ENCODE measurements around the gene POU2F1. TPM values are rescaled to one million over a fixed set of nuclear protein-coding genes. Genes with fewer than 3 reads are reported as not detected.

Gene POU2F1
- polyA plus RNA-seq, 1 donor (not counting 4 experiments of a cell fraction or from before 2014, with no cell fraction given): 3.2 TPM

DNA sequence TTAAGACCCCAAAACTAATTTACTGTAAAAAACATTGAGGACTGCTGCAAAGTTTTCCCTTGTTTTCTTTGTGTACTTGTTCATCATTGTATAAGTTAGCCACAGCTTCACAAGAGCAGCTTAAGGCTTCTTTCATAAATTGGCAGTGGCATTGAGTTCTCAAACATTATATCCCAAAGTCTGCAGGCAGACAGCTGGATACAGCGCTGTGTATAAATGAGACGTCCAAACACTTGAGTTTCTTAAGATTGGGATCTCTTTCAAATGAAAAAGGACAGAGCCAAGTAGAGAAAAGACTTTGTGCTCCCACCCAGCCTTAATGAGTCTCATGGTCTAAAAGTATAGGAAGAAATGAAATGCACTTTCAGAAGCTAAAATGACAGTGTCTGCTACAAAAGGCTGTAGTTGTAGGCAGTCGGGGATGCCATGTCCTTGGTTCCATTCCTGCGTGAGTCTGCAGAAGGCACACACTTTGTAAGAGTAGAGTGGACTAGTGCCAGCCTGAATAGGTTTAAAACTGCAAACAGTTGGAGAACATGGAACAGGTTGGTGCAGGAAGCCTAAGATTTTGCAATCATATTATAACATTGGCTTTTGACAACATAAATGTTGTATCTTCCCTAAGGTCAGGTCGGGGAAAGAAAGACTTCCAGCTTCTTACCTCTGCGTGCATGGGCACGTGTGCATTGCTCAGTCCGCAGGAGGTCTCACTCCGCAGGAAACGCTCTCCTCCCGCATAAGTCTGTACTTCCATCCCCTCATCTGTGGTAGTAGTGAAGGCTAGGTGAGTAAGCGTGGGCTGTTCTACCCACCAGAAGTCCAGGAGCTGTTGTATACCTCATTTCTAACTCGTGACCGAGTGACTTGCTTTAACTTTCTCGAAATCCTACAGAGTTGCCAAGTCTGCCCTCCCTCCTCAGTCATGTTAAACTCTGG lies 203.3 kb downstream of the POU2F1 start:
- DNase-seq (ENCODE audit: low read depth, low spot score): no peak
- no peak overlapping the region for H3K27ac ChIP-seq (ENCODE audit: control insufficient read depth, insufficient read depth, low read length)
- H3K4me2 ChIP-seq (ENCODE audit: control insufficient read depth, extremely low read depth, insufficient read depth, low read depth, low read length): peak overlapping the region; percentile 8
- no peak for FAIRE-seq
- H3K9me1 ChIP-seq (ENCODE audit: control insufficient read depth, extremely low read depth, insufficient read depth, low read length): no peaks in the 10 kb centered on the region
- H3K27me3 ChIP-seq (ENCODE audit: control insufficient read depth, extremely low read depth, insufficient read depth, low read length): no peaks in the 10 kb centered on the region
- no peaks in the 10 kb centered on the region for H4K20me1 ChIP-seq (ENCODE audit: control insufficient read depth, extremely low read depth, insufficient read depth, low read length)
- TF ChIP-seq, protein P1, sequence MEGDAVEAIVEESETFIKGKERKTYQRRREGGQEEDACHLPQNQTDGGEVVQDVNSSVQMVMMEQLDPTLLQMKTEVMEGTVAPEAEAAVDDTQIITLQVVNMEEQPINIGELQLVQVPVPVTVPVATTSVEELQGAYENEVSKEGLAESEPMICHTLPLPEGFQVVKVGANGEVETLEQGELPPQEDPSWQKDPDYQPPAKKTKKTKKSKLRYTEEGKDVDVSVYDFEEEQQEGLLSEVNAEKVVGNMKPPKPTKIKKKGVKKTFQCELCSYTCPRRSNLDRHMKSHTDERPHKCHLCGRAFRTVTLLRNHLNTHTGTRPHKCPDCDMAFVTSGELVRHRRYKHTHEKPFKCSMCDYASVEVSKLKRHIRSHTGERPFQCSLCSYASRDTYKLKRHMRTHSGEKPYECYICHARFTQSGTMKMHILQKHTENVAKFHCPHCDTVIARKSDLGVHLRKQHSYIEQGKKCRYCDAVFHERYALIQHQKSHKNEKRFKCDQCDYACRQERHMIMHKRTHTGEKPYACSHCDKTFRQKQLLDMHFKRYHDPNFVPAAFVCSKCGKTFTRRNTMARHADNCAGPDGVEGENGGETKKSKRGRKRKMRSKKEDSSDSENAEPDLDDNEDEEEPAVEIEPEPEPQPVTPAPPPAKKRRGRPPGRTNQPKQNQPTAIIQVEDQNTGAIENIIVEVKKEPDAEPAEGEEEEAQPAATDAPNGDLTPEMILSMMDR (optimal IDR thresholded peaks at IDR 0.05 in 1 of 3, IDR thresholded peaks at IDR 0.05 in 1 of 3, conservative IDR thresholded peaks at IDR 0.05 in 1 of 3; ENCODE audit: extremely low read depth in 1 of 3, insufficient read depth in 2 of 3, low read length in 3 of 3): no peak
- no peak for TF ChIP-seq EZH2 (IDR thresholded peaks at IDR 0.05; ENCODE audit: low read length)
- no peaks in the 10 kb centered on the region for H3K79me2 ChIP-seq (ENCODE audit: control insufficient read depth, insufficient read depth, low read length)
- H3K9ac ChIP-seq (ENCODE audit: control insufficient read depth, extremely low read depth, insufficient read depth, low read length): no peak overlapping the region
- dilution Hi-C loops (cut with MboI; ENCODE audit: extremely low pct_ligation_motif_present, low sequenced_read_pairs): no loop called here
- no peaks in the 10 kb centered on the region for H3K36me3 ChIP-seq (ENCODE audit: control insufficient read depth in 2 of 2, extremely low read depth in 1 of 2, insufficient read depth in 2 of 2, low read length in 2 of 2)
- H3K9me3 ChIP-seq (ENCODE audit: control insufficient read depth, low read depth, low read length): no peaks in the 10 kb centered on the region
- no peak overlapping the region for H3K4me3 ChIP-seq (ENCODE audit: control insufficient read depth in 2 of 3, extremely low read depth in 1 of 3, insufficient read depth in 2 of 3, low read depth in 1 of 3, low read length in 3 of 3)
- peaks cover 12% of the 10 kb centered on the region for H3K4me1 ChIP-seq (ENCODE audit: control insufficient read depth, extremely low read depth, insufficient read depth, low read length)
- no peak overlapping the region for H2AFZ ChIP-seq (ENCODE audit: control insufficient read depth, low read length)

DNA sequence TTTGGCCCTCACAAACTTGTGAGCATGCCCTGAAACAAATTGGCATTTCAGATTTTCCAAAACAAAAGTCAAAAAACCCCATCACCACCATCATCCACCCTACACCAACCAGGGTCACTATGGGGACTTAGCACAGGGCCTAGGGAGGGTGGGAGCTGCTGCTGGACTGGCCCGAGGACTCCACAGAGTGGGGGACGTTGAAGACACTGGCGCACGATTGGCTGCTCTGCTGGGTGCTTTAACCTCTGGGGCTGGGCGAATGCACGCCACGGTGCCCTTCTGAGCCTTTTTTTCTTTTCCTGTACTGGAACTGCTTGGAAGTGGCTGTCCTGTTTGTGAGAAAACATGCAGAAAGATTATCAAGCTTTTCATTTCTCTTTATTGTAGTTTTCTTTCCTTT lies 204.8 kb downstream of the POU2F1 start:
- Histone ChIP-seq H3K9me3 (ENCODE audit: control insufficient read depth, low read depth, low read length) (no peaks in the 10 kb centered on the region), H3K27ac (ENCODE audit: control insufficient read depth, insufficient read depth, low read length) (no peak overlapping the region), H3K4me2 (ENCODE audit: control insufficient read depth, extremely low read depth, insufficient read depth, low read depth, low read length) (no peak overlapping the region), H3K9me1 (ENCODE audit: control insufficient read depth, extremely low read depth, insufficient read depth, low read length) (no peaks in the 10 kb centered on the region), H3K4me1 (ENCODE audit: control insufficient read depth, extremely low read depth, insufficient read depth, low read length) (peaks cover 12% of the 10 kb centered on the region), H4K20me1 (ENCODE audit: control insufficient read depth, extremely low read depth, insufficient read depth, low read length) (no peaks in the 10 kb centered on the region), H2AFZ (ENCODE audit: control insufficient read depth, low read length) (no peak overlapping the region), H3K36me3 (ENCODE audit: control insufficient read depth in 2 of 2, extremely low read depth in 1 of 2, insufficient read depth in 2 of 2, low read length in 2 of 2) (no peaks in the 10 kb centered on the region), H3K79me2 (ENCODE audit: control insufficient read depth, insufficient read depth, low read length) (no peaks in the 10 kb centered on the region), H3K27me3 (ENCODE audit: control insufficient read depth, extremely low read depth, insufficient read depth, low read length) (no peaks in the 10 kb centered on the region), H3K9ac (ENCODE audit: control insufficient read depth, extremely low read depth, insufficient read depth, low read length) (no peak overlapping the region), H3K4me3 (ENCODE audit: control insufficient read depth in 2 of 3, extremely low read depth in 1 of 3, insufficient read depth in 2 of 3, low read depth in 1 of 3, low read length in 3 of 3) (no peak overlapping the region)
- dilution Hi-C loops (cut with MboI; ENCODE audit: extremely low pct_ligation_motif_present, low sequenced_read_pairs): no loop called here
- FAIRE-seq (no peak), DNase-seq (ENCODE audit: low read depth, low spot score) (no peak)
- TF ChIP-seq, protein P1 (optimal IDR thresholded peaks at IDR 0.05 in 1 of 3, IDR thresholded peaks at IDR 0.05 in 1 of 3, conservative IDR thresholded peaks at IDR 0.05 in 1 of 3; ENCODE audit: extremely low read depth in 1 of 3, insufficient read depth in 2 of 3, low read length in 3 of 3): no peak
- no peak for TF ChIP-seq EZH2 (IDR thresholded peaks at IDR 0.05; ENCODE audit: low read length)
